HCT116 (cell line): ENCODE measurements around the gene TMEM82. TPM values are rescaled to one million over a fixed set of nuclear protein-coding genes. Genes with fewer than 3 reads are reported as not detected.

Source experiments
- ATAC-seq: fragments of 200-7000 bp; cut with Tn5 transposase; 2 replicates; pipeline ENCODE4 v1.9.1; 2020; ENCODE audit warnings: mild to moderate bottlenecking, moderate library complexity
- BruUV-seq: library from RNA; stranded (reverse); fragments of 400-500 nt; replicated peaks from 2 replicates; lab custom pipeline; 2021; lab: Mats Ljungman, UMichigan
- CTCF ChIA-PET: fragments of 300-600 bp; sonication (Branson Sonifier 250); formaldehyde crosslinking; loops from one replicate; lab custom pipeline; 2021; ENCODE audit warnings: antibody characterized with exemption; lab: Charles Lee
- POLR2A ChIA-PET: fragments of 300-600, 350-600 bp; sonication (Branson Sonifier 250); formaldehyde crosslinking; loops from one replicate; lab custom pipeline; 2021; ENCODE audit warnings: antibody characterized with exemption; lab: Charles Lee
- RAD21 ChIA-PET, 2 experiments: fragments of 300-600 bp; sonication (Branson Sonifier 250); formaldehyde crosslinking; loops; one replicate each; lab custom pipeline; 2023; ENCODE audit warnings: low total read pairs in 2 of 2; ENCODE audit not compliant: uncharacterized antibody in 2 of 2, unreplicated experiment in 2 of 2, low non-redundant PET in 1 of 2; lab: Charles Lee
- DNase-seq: peaks from one replicate; pipeline ENCODE4 v3.0.0-alpha.2; 2010; ENCODE audit warnings: low read depth, low spot score
- H2AFZ ChIP-seq: fragments of 200-600 bp; shearing (Covaris generic), sonication (generic); 2 replicates; pipeline ENCODE4 v1.6.1; 2017; ENCODE audit warnings: low read depth, mixed run types, mixed read lengths, antibody characterized with exemption, low read length; ENCODE audit not compliant: poor library complexity, severe bottlenecking
- H3K27ac ChIP-seq: 2 replicates; pipeline ENCODE4 v1.5.1; 2012; ENCODE audit warnings: low read depth, low read length
- H3K27me3 ChIP-seq: fragments of 200-600 bp; sonication (generic); 2 replicates; pipeline ENCODE4 v1.6.1; 2016; ENCODE audit warnings: mixed run types, low read length, mixed read lengths; ENCODE audit not compliant: insufficient read depth
- H3K36me3 ChIP-seq, 2 experiments: fragments of 200-500 bp in 1 of 2; fragments of 200-600 bp in 1 of 2; sonication (Bioruptor generic) in 1 of 2; sonication (generic) in 1 of 2; 2 replicates each; pipeline versions ENCODE4 v1.5.1 to v1.6.1; 2014 to 2016; ENCODE audit warnings: low read length in 2 of 2, inconsistent platforms in 1 of 2, mixed read lengths in 1 of 2, mixed run types in 1 of 2; ENCODE audit not compliant: insufficient read depth in 2 of 2, control insufficient read depth in 1 of 2
- H3K4me1 ChIP-seq, 2 experiments: fragments of 200-600 bp in 1 of 2; sonication (generic) in 1 of 2; 2 replicates each; pipeline versions ENCODE4 v1.5.1 to v1.6.1; 2012 to 2017; ENCODE audit warnings: low read length in 2 of 2, inconsistent platforms in 1 of 2, mild to moderate bottlenecking in 1 of 2, mixed read lengths in 1 of 2, mixed run types in 1 of 2, moderate library complexity in 1 of 2; ENCODE audit not compliant: insufficient read depth in 2 of 2, control insufficient read depth in 1 of 2
- H3K4me2 ChIP-seq: fragments of 200-600 bp; sonication (generic); 2 replicates; pipeline ENCODE4 v1.6.1; 2017; ENCODE audit warnings: mixed run types, low read length, mixed read lengths
- H3K4me3 ChIP-seq, 2 experiments: fragments of 200-600 bp in 1 of 2; sonication (generic) in 1 of 2; replicated peaks in 1 of 2; 2 replicates each; pipeline ENCODE4 v1.5.1; 2011 to 2016; ENCODE audit warnings: low read length in 2 of 2, control low read depth in 1 of 2, low read depth in 1 of 2, mild to moderate bottlenecking in 1 of 2, mixed read lengths in 1 of 2, mixed run types in 1 of 2
- H3K79me2 ChIP-seq: fragments of 200-600 bp; sonication (generic); 2 replicates; pipeline ENCODE4 v1.6.1; 2017; ENCODE audit warnings: mild to moderate bottlenecking, mixed run types, low read length, moderate library complexity, mixed read lengths; ENCODE audit not compliant: insufficient read depth
- H3K9ac ChIP-seq: fragments of 200-600 bp; sonication (generic); 2 replicates; pipeline ENCODE4 v1.6.1; 2016; ENCODE audit warnings: low read length, mixed read lengths
- H3K9me2 ChIP-seq: fragments of 200-600 bp; sonication (generic), shearing (Covaris generic); 2 replicates; pipeline ENCODE4 v1.6.1; 2017; ENCODE audit warnings: mixed run types, mild to moderate bottlenecking, moderate library complexity; ENCODE audit not compliant: insufficient read depth
- H3K9me3 ChIP-seq, 2 experiments: fragments of 200-500 bp in 1 of 2; fragments of 200-600 bp in 1 of 2; sonication (Bioruptor generic) in 1 of 2; sonication (generic) in 1 of 2; 2 replicates each; pipeline ENCODE4 v1.6.1; 2014 to 2017; ENCODE audit warnings: low read length in 2 of 2, mixed read lengths in 2 of 2, inconsistent platforms in 1 of 2, low read depth in 1 of 2, mild to moderate bottlenecking in 1 of 2, mixed run types in 1 of 2, moderate library complexity in 1 of 2; ENCODE audit not compliant: control insufficient read depth in 1 of 2, insufficient read depth in 1 of 2
- H4K20me1 ChIP-seq: fragments of 200-600 bp; sonication (generic), shearing (Covaris generic); 2 replicates; pipeline ENCODE4 v1.6.1; 2017; ENCODE audit warnings: mixed run types, mild to moderate bottlenecking, moderate library complexity; ENCODE audit not compliant: insufficient read depth
- ATF3 ChIP-seq: IDR thresholded peaks from 2 replicates; pipeline ENCODE4 v1.6.1; 2012
- CBX3 ChIP-seq: IDR thresholded peaks from 2 replicates; pipeline ENCODE4 v1.6.1; 2012; ENCODE audit warnings: low read depth
- EGR1 ChIP-seq: IDR thresholded peaks from 2 replicates; pipeline ENCODE4 v1.6.1; 2012; ENCODE audit warnings: low read depth
- EZH2phosphoT487 ChIP-seq: fragments of 200-600 bp; IDR thresholded peaks from 2 replicates; pipeline ENCODE4 v1.6.1; 2018; ENCODE audit warnings: antibody characterized with exemption, borderline replicate concordance
- JUND ChIP-seq: IDR thresholded peaks from 2 replicates; pipeline ENCODE4 v1.6.1; 2012
- MAX ChIP-seq: IDR thresholded peaks from 2 replicates; pipeline ENCODE4 v1.6.1; 2012
- REST ChIP-seq: IDR thresholded peaks from 2 replicates; pipeline ENCODE4 v1.6.1; 2012; ENCODE audit warnings: low read depth
- YY1 ChIP-seq: IDR thresholded peaks from 2 replicates; pipeline ENCODE4 v1.6.1; 2011; ENCODE audit warnings: low read length, low read depth, moderate library complexity, mild to moderate bottlenecking; ENCODE audit not compliant: insufficient replicate concordance; ENCODE audit errors: extremely low read depth
- intact Hi-C: fragments of 100-400 bp; cut with micrococcal nuclease; formaldehyde crosslinking; loops from 2 replicates; pipeline ENCODE4 v1.10.0; 2022
- total RNA-seq: library from RNA; stranded (reverse); gene quantifications from one replicate; pipeline ENCODE4 v1.2.1, GENCODE V29; 2021; ENCODE audit not compliant: unreplicated experiment

The TMEM82 gene
- total RNA-seq, 1 experiment from 2014 or later: not detected

GRCh38 chr1:15727866-15728534, 14.3 kb upstream of the TMEM82 start:
- H3K4me1 ChIP-seq: peaks cover 0 to 5% of the 10 kb centered on the region in 2 experiments; a peak in 1 of 4 replicates
- H3K9ac ChIP-seq: no peak overlapping the region
- DNase-seq: no peak
- H3K36me3 ChIP-seq: peaks cover 0 to 7% of the 10 kb centered on the region in 2 experiments; a peak in 1 of 4 replicates
- RAD21 ChIA-PET: no interaction called here
- H3K79me2 ChIP-seq: no peaks in the 10 kb centered on the region
- no TSS peak for BruUV-seq
- H4K20me1 ChIP-seq: no peaks in the 10 kb centered on the region
- no peaks in the 10 kb centered on the region for H3K27me3 ChIP-seq
- CTCF ChIA-PET: no interaction called here
- no peaks in the 10 kb centered on the region for H3K9me3 ChIP-seq
- TF ChIP-seq YY1 (no peak), MAX (no peak), JUND (no peak), CBX3 (no peak), EZH2phosphoT487 (no peak), EGR1 (no peak)
- TF ChIP-seq, all 23 proteins: peak for 0
- no peak overlapping the region for H3K27ac ChIP-seq
- POLR2A ChIA-PET: no interaction called here
- intact Hi-C loops: no loop called here
- no peak overlapping the region for H3K4me2 ChIP-seq
- no peaks in the 10 kb centered on the region for H3K9me2 ChIP-seq
- H2AFZ ChIP-seq: no peak overlapping the region
- no peak for ATAC-seq
- no peak overlapping the region for H3K4me3 ChIP-seq

- CTCF ChIA-PET: no interaction called here
- H3K9me2 ChIP-seq: no peaks in the 10 kb centered on the region
- peaks cover 0 to 7% of the 10 kb centered on the region in 2 experiments; a peak in 1 of 4 replicates for H3K36me3 ChIP-seq
- H3K4me2 ChIP-seq: no peak overlapping the region
- peaks cover 0 to 5% of the 10 kb centered on the region in 2 experiments; a peak in 1 of 4 replicates for H3K4me1 ChIP-seq
- POLR2A ChIA-PET: no interaction called here
- no peak for DNase-seq
- no peaks in the 10 kb centered on the region for H3K9me3 ChIP-seq
- intact Hi-C loops: no loop called here
- no peaks in the 10 kb centered on the region for H4K20me1 ChIP-seq
- H3K9ac ChIP-seq: no peak overlapping the region
- H2AFZ ChIP-seq: no peak overlapping the region
- H3K27ac ChIP-seq: no peak overlapping the region
- ATAC-seq: no peak
- TF ChIP-seq REST: no peak
- no peak for TF ChIP-seq MAX
- TF ChIP-seq ATF3: no peak
- no peaks in the 10 kb centered on the region for H3K79me2 ChIP-seq
- no TSS peak for BruUV-seq
- H3K4me3 ChIP-seq: no peak overlapping the region
- no peaks in the 10 kb centered on the region for H3K27me3 ChIP-seq
- RAD21 ChIA-PET: no interaction called here
Observed at GRCh38 chr1:15728937-15729657, 13.2 kb upstream of the TMEM82 start.
